Measurements from ENCODE around the gene ZNF678.
"Not testable (repeated sequence)": the region's sequence is repeated elsewhere in the genome, so short reads cannot be mapped to it uniquely, and the experiment has no call there.

The ZNF678 gene

GRCh38 chr1:227546598-227547309, 16.6 kb upstream of the ZNF678 start:
- Mint-ChIP-seq H3K4me1 (no peaks in the 10 kb centered on the region), H3K36me3 (no peaks in the 10 kb centered on the region), H3K9me3 (peaks cover 4% of the 10 kb centered on the region), H3K4me3 (no peak overlapping the region), H3K27ac (no peak overlapping the region)
- DNase-seq (ENCODE audit: low spot score in 2 of 2) (no peak), ATAC-seq (no peak)

DNA sequence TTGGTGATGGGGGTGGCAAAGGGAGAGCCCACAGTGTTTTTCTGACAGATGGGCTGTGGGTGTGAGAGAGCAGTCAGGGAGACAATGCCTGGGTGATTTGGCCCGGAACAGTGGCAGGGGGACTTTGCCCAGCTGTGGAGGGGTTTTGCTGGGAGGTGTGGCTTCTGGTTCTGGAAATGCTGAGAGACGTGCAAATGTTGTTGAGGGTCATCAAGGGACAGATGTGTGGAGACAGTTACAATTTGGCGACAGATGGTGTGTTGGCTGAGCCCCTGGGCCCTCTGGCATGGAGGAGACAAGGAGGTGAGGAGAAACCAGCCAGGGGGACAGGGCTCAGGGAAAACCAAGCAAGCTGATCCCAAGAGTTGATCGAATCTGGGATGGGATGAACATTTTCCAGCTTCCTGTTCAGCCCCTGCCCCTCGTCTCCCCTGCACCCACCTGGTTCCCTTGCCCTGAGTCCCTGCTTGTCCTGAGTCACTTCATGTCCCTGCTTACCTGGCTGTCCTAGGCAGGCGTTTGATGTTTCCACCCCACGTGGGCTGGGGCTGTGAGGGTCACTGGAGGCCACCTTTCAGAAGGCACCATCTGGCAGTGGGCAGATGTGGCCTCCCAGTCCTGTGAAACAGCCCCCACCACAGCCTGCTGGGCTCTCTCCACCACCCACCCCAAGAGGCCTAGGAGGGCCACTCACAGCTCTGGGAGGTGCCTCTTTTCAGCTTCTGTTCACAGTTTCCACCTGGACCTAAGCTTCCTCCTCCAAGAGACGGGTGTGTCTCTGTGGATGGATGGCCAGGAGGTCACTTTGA, 15.8 kb upstream of the ZNF678 start:
- DNase-seq (ENCODE audit: low spot score in 2 of 2) = no peak
- Mint-ChIP-seq H3K4me3 (no peak overlapping the region), H3K27ac (no peak overlapping the region), H3K4me1 (no peaks in the 10 kb centered on the region), H3K9me3 (peaks cover 11% of the 10 kb centered on the region), H3K36me3 (no peaks in the 10 kb centered on the region)
- no peak for ATAC-seq

DNA sequence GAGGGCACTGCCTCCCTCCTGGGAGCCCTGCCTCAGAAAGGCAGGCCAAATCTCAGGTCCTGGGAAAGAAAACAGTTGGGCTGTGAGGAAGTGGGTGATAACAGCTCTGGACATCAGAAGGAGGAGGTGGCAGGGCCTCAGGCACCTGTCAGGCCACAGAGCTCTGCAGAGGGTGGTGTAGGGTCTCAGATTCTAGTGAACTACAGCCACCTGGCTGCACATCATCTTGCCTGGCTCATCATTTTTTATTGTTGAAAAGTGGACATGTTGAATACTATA, 15.3 kb upstream of the ZNF678 start:
- no peaks in the 10 kb centered on the region for H3K4me1 Mint-ChIP-seq
- H3K4me3 Mint-ChIP-seq = no peak overlapping the region
- peaks cover 14% of the 10 kb centered on the region for H3K9me3 Mint-ChIP-seq
- no peaks in the 10 kb centered on the region for H3K36me3 Mint-ChIP-seq
- no peak overlapping the region for H3K27ac Mint-ChIP-seq
- DNase-seq (ENCODE audit: low spot score in 2 of 2) = no peak
- ATAC-seq = no peak

- Mint-ChIP-seq H3K36me3 (no peaks in the 10 kb centered on the region), H3K4me3 (no peak overlapping the region), H3K9me3 (peaks cover 14% of the 10 kb centered on the region), H3K27ac (no peak overlapping the region), H3K4me1 (no peaks in the 10 kb centered on the region)
- no peak for DNase-seq (ENCODE audit: low spot score in 2 of 2)
- no peak for ATAC-seq
These were observed 14.9 kb upstream of the ZNF678 start for GRCh38 chr1:227548448-227548847.

DNA sequence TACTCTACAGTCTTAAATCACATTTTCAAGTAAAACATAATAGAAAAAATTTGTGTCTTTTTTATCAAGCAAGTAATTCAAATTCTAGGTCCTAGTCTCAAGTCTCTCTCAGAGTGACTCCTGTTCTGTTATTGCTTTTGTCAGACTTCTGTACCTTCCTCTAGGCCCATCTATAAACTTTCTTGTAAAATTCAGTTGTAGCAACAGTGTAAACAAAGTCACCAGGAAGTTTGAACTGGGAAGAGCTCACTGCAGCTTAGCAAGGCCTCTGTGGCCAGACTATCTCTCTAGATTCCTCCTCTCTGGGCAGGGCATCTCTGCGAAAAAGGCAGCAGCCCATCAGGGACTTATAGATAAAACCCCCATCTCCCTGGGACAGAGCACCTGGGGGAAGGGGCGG, 13.5 kb upstream of the ZNF678 start:
- no peak overlapping the region for H3K4me3 Mint-ChIP-seq

GRCh38 chr1:227551881-227552280, 11.5 kb upstream of the ZNF678 start:
- not testable (repeated sequence) for H3K4me3 Mint-ChIP-seq; H3K36me3 Mint-ChIP-seq; H3K4me1 Mint-ChIP-seq; ATAC-seq; DNase-seq (ENCODE audit: low spot score in 2 of 2); H3K27ac Mint-ChIP-seq
- H3K9me3 Mint-ChIP-seq = peaks cover 14% of the 10 kb centered on the region

More for the DNA sequence above, 13.5 kb upstream of the ZNF678 start:
- no peaks in the 10 kb centered on the region for H3K36me3 Mint-ChIP-seq
- ATAC-seq (no peak), DNase-seq (ENCODE audit: low spot score in 2 of 2) (no peak)
- peaks cover 14% of the 10 kb centered on the region for H3K9me3 Mint-ChIP-seq
- no peaks in the 10 kb centered on the region for H3K4me1 Mint-ChIP-seq
- H3K27ac Mint-ChIP-seq = no peak overlapping the region

DNA sequence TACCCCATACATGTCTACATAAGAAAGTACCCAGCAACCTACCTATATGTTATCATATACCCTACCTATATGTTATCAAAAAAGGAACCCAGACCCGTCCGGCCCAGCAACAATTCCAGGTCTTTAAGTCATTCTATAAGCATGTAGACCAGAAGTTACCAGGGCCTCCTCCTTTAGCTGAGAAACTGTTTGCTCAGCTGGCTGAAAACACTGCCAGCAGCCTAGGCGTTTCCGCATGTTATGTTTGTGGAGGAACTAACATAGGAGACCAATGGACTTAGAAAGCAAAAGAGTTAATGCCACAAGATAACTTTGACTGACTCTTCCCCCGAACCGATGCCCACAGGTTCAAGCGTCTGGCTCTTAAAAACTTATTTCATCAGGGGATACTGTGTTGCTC, 7.1 kb upstream of the ZNF678 start:
- Mint-ChIP-seq H3K4me3 (no peak overlapping the region), H3K9me3 (peaks cover 12% of the 10 kb centered on the region), H3K36me3 (no peaks in the 10 kb centered on the region), H3K27ac (no peak overlapping the region), H3K4me1 (peaks cover 15% of the 10 kb centered on the region)
- ATAC-seq (no peak), DNase-seq (ENCODE audit: low spot score in 2 of 2) (no peak)

- DNase-seq (ENCODE audit: low spot score in 2 of 2) (no peak), ATAC-seq (no peak)
- H3K4me3 Mint-ChIP-seq = no peak overlapping the region
- H3K4me1 Mint-ChIP-seq = peaks cover 27% of the 10 kb centered on the region
- no peak overlapping the region for H3K27ac Mint-ChIP-seq
- peaks cover 4% of the 10 kb centered on the region for H3K9me3 Mint-ChIP-seq
- H3K36me3 Mint-ChIP-seq = peaks cover 2% of the 10 kb centered on the region
These were observed 5.2 kb upstream of the ZNF678 start for GRCh38 chr1:227557962-227558725.

DNA sequence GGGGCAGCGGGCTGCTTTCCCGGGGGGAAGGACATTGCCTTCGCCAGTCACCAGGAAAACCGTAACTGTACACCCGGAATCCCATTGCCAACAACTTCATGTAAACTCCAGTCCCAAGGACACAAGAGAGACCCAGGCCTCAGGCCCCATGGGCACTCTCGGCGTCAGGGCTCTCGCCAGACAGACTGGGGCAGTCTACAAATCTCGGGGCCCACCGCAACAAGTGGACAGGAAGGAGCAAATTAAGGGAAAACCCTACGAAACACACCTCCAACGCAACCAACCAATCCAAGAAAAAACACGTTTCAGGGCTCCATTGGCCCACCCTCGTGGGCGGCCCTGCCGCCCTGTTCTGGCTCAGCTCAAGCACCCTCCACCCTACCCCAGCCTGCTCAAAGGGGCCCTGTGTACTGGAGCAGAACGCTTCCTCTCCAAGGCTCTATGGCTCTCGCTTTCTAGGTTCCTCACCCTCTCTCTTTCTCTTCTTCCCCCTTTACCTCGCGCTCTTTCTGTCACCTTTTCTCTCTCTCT, 4.6 kb upstream of the ZNF678 start:
- H3K27ac Mint-ChIP-seq = no peak overlapping the region
- peaks cover 8% of the 10 kb centered on the region for H3K36me3 Mint-ChIP-seq
- H3K4me1 Mint-ChIP-seq = peaks cover 34% of the 10 kb centered on the region
- peaks cover 4% of the 10 kb centered on the region for H3K9me3 Mint-ChIP-seq
- DNase-seq (ENCODE audit: low spot score in 2 of 2) (no peak), ATAC-seq (no peak)
- no peak overlapping the region for H3K4me3 Mint-ChIP-seq

DNA sequence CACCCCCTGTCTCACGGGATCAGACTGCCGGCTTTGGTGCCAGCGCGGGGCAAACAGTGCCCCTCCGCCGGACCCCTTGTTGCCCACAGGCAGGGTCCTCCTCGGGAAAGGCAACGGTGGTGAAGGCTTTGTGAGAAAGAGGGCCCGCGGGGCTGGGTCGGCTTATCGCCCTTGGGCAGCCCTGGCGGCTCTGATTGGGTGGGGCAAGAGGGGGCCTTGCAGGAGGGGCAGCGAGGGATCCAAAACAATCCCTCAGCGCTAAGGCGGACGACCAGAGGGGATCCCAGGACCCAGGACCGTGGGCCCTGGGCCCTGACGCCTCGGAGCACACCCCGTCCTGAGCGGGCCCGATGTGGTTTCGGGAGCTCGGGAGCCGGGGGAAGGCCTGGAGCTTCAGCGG, 3.9 kb upstream of the ZNF678 start:
- Mint-ChIP-seq H3K27ac (no peak overlapping the region), H3K9me3 (peaks cover 4% of the 10 kb centered on the region), H3K4me3 (peak overlapping the region; percentile 13)

DNA sequence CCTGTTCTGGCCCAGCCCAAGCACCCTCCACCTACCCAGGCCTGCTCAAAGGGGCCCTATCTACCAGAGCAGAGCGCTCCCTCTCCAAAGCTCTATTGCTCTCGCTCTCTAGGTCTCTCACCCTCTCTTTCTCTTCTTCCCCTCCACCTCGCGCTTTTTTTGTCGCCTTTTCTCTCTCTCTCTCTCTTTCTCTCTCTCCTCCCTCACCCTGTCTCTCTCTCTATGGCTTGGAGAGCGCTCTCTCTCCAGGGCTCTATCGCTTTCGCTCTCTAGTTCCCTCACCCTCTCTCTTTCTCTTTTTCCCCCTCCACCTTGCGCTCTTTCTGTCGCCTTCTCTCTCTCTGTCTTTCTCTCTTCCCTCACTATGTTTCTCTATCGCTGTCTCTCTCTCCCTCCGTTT, 3.4 kb upstream of the ZNF678 start:
- DNase-seq (ENCODE audit: low spot score in 2 of 2) = no peak
- Mint-ChIP-seq H3K4me1 (peaks cover 40% of the 10 kb centered on the region), H3K27ac (no peak overlapping the region), H3K9me3 (peaks cover 4% of the 10 kb centered on the region), H3K36me3 (peaks cover 9% of the 10 kb centered on the region), H3K4me3 (peak overlapping the region; percentile 13)
- ATAC-seq = no peak

More for the DNA sequence above, 3.9 kb upstream of the ZNF678 start:
- Mint-ChIP-seq H3K4me1 (peaks cover 40% of the 10 kb centered on the region), H3K36me3 (peaks cover 9% of the 10 kb centered on the region)
- ATAC-seq (no peak), DNase-seq (ENCODE audit: low spot score in 2 of 2) (no peak)

GRCh38 chr1:227560393-227561173, 2.8 kb upstream of the ZNF678 start:
- ATAC-seq (no peak), DNase-seq (ENCODE audit: low spot score in 2 of 2) (no peak)
- peaks cover 4% of the 10 kb centered on the region for H3K9me3 Mint-ChIP-seq
- peaks cover 9% of the 10 kb centered on the region for H3K36me3 Mint-ChIP-seq
- H3K4me1 Mint-ChIP-seq = peaks cover 40% of the 10 kb centered on the region
- no peak overlapping the region for H3K27ac Mint-ChIP-seq
- peak overlapping the region; percentile 13 for H3K4me3 Mint-ChIP-seq

DNA sequence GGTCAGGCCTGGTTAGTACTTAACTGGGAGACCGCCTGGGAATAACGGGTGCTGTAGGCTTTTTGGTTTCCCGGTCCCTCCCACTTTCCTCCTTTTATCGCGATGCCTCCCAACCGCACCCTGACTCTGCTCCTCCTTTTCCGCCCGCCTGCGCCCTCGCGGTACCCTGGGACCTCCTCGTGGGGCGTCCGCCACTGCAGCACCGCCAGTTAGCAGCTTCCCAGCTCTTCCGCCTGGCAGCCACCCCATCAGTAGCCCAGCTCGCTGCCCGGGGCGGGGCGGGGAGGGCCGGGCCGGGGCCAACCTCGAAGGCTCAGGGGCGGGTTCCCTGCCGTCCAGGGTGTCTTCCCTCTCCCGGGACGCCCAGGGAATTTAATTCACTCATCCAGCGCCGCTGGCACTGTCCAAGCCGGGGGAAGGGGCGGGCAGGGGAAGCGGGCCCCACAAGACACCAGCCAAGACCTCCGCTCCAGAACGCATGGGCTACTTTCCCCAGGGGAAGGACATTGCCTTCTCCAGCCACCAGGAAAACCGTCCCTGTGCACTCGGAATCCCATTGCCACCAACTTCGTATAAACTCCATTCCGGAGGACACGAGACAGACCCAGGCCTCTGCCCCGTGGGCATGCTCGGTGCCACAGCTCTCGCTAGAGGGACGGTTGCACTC, 2.0 kb upstream of the ZNF678 start:
- Mint-ChIP-seq H3K27ac (no peak overlapping the region), H3K36me3 (peaks cover 9% of the 10 kb centered on the region), H3K4me3 (no peak overlapping the region), H3K9me3 (peaks cover 4% of the 10 kb centered on the region), H3K4me1 (peaks cover 40% of the 10 kb centered on the region)
- no peak for ATAC-seq
- DNase-seq (ENCODE audit: low spot score in 2 of 2) = no peak

DNA sequence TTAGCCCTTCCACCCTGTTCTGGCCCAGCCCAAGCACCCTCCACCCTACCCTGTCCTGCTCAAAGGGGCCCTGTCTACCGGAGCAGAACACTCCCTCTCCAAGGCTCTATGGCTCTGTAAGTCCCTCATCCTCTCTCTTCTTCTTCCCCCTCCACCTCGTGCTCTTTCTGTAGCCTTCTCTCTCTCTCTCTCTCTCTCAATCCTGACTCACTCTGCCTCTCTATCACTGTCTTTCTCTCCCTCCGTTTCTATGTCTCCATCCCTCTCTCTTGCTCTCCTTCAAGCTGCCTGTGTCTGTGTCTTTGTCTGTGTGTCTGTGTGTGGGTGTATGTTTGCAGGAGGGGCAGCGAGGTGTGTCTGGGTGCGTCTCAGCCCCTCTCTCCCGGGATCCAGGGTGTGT, 1.3 kb upstream of the ZNF678 start:
- H3K4me3 Mint-ChIP-seq = no peak overlapping the region
- peaks cover 9% of the 10 kb centered on the region for H3K36me3 Mint-ChIP-seq
- DNase-seq (ENCODE audit: low spot score in 2 of 2) (no peak), ATAC-seq (no peak)
- H3K9me3 Mint-ChIP-seq = peaks cover 4% of the 10 kb centered on the region
- peaks cover 40% of the 10 kb centered on the region for H3K4me1 Mint-ChIP-seq
- H3K27ac Mint-ChIP-seq = no peak overlapping the region
